SHP77 (cell line): Measurements from ENCODE around the gene TRNP1.
A peak's percentile ranks its signal among the peaks of the same experiment; 100 is the strongest.

Source experiments
- DNase-seq, 2 experiments: peaks; one replicate each; lab custom pipeline; 2025; lab: John Stamatoyannopoulos, UW

TRNP1 gene

DNA sequence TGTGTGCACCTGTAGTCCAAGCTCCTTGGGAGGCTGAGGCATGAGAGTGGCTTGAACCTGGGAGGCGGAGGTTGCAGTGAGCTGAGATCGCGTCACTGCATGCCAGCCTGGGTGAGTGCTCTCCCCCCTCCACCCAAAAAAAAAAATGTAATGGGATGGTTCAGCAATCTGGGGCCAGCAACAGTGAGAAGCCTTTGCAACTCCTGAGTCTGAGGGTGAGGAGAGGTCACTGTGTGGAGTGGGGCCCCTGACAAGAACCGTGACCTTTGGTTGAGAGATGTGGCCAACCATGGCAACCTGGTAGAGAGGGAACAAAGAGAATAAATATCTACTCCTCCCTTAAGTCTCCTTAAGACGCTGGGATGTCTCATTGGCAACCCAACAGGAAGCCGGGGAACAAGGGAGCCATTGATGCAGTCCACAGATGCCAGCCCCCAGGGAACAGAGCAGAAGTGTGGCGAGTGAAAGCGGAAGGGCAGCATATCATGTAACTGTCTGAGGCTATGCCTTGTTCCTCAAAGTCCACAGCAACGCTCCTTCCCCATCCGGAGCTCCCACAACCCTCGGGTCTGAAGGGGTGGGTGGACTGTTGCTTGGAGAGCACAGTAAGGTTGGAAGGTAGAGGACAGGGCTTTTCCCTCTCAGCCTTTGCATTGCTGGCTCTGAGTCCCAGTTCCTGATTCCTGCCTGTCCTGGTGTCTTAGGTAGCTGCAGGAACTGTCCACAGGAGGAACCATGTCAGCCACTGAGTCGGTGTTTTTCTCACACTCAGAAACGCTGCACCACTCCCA lies 8.3 kb downstream of the TRNP1 start:
- no peak for DNase-seq

DNA sequence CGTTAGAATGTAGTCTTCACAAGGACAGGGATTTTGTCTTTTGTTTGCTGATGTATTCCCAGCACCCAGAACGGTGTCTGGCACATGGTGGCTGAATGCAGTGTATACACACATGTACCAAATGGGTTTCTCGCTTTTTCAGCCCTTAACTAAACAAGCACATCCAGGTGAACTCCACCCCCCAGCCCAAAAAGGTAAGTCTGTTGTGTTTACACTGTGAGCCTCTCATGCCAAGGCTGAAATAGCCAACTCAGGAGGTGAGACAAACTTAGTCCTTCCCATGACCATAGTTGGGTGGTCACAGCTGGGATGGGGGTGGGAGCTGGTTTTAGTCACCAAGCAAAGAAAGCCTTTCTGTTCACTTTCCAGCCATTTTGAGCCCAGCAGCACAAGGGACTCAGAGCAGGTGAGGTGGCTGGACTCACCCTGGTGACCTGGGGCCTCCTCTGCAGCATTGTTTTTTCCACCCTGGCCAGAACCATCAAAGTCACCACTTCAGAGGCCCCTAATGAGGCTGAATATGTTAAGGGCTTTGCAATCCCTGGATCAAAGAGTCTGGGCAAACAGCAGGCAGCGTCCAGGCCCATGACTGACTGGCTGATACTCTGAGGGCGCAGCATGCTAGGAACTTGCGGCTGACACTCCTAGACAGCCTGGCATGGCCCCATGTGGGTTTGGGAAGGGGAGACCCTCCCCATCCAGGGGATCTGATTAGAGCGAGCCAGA lies 10.4 kb downstream of the TRNP1 start:
- DNase-seq: no peak

DNA sequence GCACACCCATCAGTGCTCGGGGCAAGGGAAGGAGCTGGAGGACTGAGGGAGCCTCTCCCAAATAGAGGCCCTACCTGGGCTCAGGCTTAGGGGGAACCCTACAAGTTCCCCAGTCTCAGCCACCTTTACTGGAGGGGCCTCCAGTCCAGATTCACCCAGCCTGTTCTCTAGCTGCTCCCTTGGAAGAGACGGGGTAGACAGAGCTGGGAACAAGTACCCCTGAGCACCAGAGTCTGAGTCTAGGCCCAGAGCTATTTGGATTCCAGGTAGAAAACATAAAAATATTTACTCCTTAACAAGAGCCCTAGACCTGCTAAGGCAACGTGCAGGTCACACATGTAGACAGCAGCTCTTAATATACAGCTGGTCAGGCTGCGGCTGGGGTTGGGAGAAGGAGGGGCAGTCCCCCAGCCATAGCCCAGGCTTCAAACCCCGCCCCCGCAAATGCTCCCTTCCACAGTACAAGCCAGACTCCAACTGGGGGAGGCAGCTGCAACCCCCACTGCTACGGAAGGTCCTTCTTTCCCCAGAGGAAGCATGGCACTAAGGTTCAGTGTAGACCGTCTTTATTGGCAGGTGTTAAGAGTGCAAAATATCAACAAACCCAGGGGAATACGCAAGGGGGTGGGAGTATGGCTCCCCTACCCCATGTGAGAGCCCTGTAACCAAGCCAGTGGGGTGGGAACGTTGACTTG lies 11.1 kb downstream of the TRNP1 start:
- peak; percentile 10 to 38 for DNase-seq

DNA sequence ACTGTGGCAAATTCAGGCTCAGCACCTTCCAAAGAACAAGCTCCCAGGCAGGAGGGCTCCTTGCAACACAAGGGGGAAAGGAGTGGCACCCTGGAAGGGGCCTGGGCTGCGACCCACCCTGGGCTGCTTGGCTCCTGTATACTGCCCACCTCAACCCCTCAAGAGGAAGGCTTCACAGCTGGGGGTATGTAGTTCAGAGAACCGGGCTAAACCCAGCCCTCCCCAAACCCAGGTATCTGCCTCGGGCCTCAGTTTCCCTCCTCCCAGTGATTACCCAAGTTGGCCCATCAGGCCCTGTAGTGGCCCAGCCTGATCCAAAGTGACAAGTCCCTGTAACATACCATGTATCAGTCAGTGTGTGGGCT lies 11.7 kb downstream of the TRNP1 start:
- no peak for DNase-seq

DNA sequence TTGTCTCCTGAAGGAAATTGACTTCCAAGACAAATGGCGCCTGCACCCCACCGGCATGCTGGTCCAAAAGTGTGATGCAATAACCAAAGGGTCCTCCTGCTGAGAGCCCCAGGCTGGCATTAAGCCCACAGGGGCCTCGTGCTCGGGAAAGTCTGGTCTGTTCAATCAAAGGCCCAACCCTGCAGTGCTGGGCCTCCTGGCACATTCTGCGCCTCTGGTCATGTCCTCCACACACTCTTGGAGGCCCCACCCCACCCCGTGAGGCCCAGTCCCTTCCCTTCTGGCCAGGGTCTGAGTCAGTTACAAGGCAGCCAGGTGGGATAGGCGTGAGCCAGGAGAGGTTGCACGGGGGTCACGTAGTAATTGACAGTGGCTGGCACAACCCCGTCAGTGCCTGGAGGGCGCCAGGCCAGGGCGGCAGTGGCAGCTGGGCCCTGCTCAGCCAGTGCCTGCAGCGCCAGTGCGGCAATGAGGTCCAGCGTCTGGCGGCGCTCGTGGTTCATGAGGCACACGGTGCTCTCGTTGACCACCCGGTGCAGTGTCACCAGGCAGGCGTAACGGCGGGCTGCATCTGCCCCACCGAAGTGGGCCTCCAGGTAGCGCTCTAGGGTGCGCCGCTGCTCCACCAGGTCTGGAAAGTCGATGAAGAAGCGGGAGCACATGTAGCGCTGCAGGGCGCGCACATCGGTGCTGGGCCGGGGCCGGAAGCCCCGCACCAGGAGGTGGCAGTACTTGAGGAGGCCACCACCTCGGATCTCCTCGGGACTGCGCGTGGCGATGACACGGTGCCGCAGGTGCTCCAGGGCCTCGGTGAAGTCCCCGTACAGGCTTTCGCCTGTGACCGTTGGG lies 12.4 kb downstream of the TRNP1 start:
- no peak for DNase-seq

DNA sequence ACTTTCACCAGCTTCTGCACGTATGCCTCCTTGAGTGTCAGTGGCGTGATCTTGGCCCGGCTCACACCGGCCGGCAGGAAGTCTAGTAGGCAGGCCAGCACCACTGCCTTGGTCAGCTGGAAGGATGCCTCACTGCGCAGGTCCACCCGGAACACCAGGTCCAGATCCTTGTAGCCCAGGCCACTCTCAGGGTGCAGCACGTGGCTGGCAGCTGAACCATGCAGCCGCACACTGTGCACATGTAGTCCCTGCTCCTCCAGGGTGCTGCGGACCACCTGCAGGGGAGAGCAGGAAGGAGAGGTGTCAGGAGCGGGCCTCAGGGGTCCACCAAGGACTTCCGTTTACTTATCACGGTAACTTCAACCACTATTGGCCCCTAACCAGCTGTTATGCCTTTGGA lies 13.2 kb downstream of the TRNP1 start:
- no peak for DNase-seq

DNA sequence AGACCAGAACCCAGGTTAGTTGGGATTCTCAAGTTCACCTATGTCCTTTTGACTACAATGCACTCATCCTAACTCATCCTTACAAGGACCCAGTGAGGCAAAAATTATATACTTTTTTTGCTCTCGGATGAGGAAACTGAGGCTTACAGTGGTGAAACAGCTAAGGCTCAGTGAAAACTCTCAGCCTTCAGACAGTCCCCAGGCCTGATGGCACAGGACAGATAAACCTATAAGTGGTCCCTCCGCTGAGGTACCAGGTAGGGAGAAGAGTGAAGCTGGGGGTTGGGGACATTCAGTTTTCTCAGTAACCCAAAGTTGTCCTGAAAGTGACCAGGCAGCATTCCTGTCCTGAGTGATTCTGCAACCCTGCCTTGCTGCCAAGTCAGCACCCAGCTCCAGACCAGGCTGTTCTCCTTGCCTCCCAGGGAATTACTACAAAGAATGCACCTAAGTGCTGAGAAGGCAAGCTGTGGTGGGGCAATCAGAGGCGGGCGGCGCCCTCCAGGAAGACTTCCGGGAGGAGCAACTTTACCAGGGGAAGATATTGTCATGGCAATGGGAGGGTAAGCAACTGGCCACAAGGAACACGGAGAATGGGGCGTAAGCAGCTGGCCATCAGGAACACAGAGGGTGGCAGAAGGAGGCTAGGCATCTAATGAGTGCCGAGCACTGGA lies 14.6 kb downstream of the TRNP1 start:
- DNase-seq: no peak

DNA sequence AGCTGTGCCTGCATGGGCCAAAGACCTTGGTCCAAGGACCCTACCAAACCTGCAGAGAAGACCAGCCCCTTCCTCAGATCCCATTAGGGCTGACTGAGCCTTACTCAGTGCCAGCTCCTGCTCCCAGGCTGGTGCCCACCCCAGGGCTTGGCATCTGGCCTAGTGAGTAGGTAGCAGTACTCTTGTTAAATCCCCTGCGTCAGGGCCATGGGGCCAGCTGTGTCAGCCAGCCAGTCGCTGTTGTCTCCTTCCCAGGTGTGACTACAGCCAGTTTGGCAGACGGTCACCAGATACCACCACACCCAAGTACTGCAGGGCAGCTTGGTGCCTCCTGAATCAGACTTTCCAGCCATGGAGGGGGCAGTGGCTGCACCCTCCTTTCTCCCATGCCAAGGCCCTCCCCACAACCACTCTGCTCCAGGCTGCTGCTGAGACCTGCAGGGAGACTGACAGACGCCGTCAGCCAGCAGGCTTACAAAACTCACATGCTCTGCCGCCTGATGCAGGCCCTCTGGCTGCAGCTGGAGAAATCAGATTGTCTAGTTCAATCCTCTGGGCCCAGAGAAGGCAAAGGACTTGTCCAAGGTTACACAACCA lies 16.2 kb downstream of the TRNP1 start:
- DNase-seq: peak in 1 of 2 experiments; percentile 11

DNA sequence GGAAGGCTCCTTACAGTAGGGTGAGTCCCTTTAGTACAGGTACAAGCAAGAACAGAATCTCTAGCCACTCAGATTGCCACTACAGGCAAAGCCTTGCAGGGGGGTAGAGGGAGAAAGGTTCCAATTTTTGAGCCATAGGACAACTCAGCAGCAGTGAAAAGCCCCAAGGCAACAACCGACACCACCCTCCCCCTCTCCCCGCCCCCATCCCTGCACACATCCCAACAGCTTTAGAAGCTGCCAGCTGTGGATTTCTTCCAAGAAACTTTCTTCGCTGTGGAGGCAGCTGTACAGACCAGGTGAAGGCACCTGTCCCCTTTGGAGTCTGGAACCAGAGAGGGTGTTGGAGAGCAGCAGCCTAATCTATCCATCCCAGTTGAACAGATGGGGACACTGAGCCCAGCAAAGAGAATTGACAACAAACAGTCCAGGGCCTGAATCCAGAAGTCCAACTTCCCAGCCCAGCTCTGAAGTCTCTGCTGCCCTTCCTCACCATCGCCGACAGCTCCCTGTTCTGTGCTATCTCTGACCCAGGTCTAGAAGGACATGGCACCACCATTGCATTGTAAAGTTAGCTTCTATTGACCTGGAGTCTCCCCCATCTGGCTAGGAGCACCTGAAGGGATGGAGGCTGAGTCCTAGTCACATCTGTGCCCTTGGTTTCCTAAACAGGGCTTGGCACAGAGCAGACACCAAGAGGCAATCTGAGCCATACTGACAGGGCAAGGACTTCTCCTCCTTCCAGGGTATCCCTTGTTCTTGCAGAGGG lies 16.9 kb downstream of the TRNP1 start:
- DNase-seq: no peak

DNA sequence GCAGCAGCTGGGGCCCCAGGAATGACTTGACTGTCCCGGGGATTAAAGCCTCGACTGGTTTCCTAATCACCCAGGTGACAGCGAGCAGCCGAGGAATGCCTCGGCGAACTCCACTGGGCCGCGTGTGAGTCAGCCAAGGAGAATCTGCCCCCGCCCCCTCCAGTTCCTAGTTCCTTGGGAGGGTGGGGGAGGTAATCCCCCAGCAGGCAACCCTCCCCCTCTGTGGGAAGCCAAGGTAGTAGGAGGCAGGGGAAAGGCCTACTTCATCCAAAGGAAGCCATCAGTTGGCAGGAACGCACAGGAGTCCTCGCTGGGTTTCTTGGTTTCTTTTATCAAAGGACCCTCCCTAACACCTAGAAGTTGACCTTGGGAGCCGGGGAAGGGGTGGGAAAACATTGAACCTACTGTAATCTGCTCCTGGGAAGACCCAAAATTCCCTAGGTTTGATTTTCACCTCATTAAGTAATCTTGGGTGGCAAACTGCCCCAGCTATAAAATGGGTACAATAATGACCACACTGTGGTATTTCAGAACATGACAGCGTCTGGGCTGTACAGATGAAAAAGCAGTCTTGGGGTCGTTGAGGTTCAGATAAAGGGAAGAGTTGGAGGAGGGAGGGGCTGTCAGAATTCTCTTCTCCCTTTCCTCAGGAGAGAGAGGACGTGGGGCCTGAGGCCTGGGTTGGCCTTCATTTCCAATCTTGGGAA lies 17.7 kb downstream of the TRNP1 start:
- DNase-seq: no peak

DNA sequence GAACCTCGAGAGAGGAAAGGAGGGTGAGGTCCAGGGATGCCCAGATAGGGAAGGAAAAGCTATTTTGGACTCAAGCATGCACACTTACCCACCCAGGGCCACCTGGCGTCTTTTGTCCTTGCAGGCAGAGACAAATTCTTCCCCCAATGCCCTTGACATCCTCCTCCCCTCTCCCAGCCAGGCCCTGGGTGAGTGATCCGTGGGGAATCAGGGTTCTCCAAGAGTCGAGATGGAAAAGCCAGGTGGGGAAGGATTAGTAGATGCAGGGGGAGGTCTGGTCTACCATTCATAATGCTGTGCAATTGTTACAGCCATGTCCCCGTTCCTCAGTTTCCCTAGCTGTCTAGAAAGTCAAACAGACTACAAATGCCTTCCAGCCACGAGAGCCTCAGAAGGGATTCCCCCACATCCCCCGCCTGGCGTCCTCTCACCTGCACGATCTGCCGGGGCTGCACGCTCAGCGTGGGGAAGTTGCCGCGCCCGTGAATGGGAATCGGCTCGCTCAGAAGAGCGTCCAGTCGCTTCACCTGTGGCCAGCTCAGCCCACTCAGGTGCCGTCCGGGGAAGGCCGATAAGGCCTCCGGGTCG lies 18.6 kb downstream of the TRNP1 start:
- no peak for DNase-seq

DNA sequence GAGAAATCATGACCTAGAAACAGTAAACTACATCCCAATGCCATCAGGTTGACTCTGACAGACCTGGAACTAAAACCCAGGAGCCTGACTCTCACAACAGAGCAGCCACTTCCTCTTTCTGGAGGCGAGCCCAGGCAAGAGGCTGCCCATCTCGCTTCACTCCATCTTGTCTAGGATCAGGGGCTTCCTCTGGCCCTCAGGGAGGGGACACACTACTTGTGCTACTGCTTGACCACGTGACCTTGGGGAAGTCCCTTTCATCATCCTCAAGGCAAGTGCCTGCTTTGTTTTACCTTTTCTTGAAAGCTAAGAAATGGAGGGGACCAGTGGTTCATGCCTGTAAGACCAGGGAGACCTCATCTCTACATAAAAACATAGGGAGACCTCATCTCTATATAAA lies 21.8 kb downstream of the TRNP1 start:
- DNase-seq: no peak

DNA sequence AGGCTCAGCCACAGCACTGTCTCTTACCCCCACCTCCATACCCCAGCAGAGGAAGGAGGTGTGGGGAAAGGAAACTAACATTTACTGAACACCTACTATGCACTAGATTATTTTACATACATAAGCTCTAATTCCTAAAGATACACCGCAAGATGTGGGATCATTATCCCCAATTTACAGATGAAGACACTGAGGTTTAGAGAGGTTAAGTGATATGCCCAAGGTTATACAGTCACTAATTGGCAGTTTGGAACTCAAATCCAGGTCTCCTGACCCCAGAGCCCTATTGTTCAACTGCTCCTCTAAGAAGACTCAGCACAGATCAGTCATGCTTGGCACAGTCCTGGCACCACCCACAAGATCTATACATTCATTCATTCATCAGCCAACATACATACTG lies 22.9 kb downstream of the TRNP1 start:
- no peak for DNase-seq

DNA sequence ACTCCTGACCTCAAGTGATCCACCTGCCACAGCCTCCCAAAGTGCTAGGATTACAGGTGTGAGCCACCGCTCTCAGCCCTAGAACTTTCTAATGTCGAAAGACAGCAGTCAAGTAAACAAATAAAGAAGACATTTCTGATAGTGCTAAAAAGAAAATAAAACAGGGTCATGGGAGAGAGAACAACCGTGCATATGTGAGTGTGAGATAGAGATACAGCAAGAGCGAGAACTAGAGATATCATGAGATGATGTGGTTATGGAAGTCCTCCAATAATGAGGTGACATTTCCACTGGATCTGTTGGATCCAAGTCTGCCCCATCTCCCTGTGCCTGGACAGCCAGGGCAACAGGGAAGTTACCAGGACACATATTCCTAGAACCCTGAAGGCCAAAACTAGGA lies 23.7 kb downstream of the TRNP1 start:
- DNase-seq: no peak

DNA sequence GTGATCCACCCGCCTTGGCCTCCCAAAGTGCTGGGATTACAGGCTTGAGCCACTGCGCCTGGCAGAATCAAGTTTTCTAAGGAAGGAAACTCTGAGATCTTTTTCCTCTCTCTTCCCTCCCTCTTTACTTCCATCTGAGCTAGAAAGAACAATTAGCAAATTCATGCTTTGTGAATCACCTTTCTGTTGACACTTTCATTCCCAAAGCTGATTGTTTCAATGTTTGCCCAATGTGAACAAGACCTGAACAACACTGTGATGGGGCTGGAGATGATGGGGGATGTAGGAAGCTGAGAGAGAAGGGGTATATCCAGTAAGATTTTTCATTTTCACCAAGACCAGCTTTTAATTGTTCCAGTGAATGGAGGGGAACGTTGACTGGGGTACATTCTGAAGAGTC lies 24.8 kb downstream of the TRNP1 start:
- DNase-seq: no peak

DNA sequence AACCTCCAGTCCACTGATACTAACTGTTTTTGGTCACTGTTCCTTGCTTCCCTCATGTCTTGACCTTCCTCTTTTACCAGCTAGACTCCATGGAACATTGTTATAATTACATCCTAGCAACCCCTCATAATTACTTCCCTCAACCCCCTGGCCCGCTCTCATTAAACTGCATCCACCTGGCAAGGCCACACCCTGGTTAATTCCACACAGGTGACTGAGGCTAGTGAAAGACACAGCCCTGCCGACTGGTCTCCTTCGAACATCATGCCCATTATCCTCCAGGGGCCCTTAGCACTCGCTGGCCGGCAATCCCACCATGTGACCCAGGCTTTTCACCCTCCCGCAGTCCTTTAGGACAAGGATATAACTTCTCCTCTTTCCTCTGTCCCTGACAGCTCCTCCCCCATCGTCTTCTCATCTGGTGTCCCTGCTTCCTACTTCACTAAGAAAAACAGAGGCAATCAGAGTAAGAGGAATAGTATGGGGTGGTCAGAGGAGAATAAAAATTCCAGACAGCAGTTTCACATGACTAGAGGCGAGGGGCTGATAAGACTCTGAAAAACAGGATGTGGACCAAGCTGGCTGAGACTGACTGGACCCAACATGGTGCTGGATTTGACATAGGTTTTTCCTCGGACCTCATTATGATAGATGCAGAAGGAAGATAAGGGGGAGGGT lies 28.0 kb downstream of the TRNP1 start:
- no peak for DNase-seq

DNA sequence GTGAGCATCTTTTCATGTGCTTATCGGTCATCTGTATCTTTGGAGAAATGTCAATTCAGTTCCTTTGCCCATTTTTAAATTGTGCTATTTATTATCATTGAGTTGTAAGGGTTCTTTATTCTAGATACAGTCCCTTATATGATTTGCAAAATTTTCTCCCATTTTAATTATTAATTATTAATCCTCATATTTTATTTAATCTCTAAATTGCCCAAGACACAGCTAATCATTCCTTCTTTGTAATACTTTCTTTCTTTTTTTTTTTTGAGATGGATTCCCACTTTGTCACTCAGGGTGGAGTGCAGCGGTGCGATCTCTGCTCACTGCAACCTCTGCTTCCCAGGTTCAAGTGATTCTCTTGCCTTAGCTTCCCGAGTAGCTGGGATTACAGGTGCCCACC lies 32.2 kb downstream of the TRNP1 start:
- no peak for DNase-seq

DNA sequence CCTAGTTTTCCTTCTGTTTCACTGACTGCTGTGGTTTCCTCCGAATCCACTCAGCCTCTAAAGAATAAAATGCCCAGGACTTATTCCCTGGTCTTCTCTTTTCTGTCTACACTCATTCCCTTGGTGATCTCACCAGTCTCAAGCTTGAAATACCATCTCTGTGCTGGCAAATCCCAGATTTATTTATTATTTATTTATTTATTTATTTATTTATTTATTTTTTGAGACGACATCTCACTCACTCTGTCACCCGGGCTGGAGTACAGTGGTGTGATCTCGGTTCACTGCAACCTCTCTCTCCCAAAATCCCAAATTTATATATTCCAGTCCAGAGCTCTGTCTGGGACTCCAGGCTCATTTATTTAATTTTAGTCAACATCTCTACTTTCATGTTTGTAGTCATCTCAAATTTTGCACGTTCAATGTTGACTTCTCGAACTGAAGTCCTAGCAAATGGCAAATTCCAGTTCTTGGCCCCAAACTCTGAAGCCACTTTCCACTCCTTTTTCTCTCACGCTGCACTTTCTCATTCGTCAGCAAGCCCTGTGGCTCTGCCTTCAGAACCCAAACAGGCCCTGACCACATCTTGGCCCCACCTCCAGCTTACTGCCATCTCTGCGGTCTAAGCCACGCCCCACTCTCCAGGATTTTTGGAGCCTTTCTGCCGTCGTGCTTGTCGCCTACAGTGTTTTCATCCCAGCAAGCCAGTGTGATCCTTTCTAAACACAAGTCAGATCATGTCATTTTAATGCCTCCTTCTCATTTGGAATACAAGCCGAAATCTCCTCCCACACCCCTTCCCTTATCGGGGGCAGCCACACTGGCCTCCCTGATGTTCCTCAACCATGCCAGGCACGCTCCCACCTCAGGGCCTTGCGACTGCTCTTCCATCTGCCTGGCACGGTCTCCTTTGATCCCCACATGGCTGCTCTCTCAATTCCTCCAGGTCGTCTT lies 33.4 kb downstream of the TRNP1 start:
- peak; percentile 44 to 72 for DNase-seq
